H1 (cell line): ENCODE measurements around the gene HMGCS2. TPM values are rescaled to one million over a fixed set of nuclear protein-coding genes. Genes with fewer than 3 reads are reported as not detected.

Source experiments
- SP4 ChIP-seq: IDR thresholded peaks from 2 replicates; pipeline ENCODE4 v1.6.1; 2012; ENCODE audit warnings: low read length, inconsistent platforms
- ZNF274 ChIP-seq: IDR thresholded peaks from 2 replicates; pipeline ENCODE4 v1.7.0; 2012; ENCODE audit warnings: low read length, borderline replicate concordance; ENCODE audit errors: extremely low read depth
- polyA plus RNA-seq, 7 experiments: library from polyadenylated mRNA; depleted of rRNA in 3 of 7; stranded (reverse) in 5 of 7; unstranded in 2 of 7; fragments of >200 nt in 5 of 7; fragments of 200-250 nt in 2 of 7; gene quantifications; 1 replicate in 5 of 7; 2 replicates in 1 of 7; 4 replicates in 1 of 7; pipeline versions ENCODE4 v1.2.1 to v1.2.3, GENCODE V29; 2011 to 2013; ENCODE audit warnings: missing spikeins in 2 of 7, mixed read lengths in 2 of 7
- total RNA-seq: library from RNA; stranded (reverse); fragmentation: NEBNext Ultra II Directional; extraction: Animal tissue kit (Norgen Biotek cat#: 25700); gene quantifications from 2 replicates; pipeline ENCODE4 v1.2.1, GENCODE V29; 2021
- TF ChIP-seq, protein P1 (sequence below): IDR thresholded peaks from 2 replicates; pipeline ENCODE4 v1.6.1; 2012; ENCODE audit warnings: inconsistent platforms

Gene HMGCS2
- total and polyA plus RNA-seq, 2 of the 8 experiments (the other 6 are each of a cell fraction or from before 2014, with no cell fraction given), result not detected

DNA sequence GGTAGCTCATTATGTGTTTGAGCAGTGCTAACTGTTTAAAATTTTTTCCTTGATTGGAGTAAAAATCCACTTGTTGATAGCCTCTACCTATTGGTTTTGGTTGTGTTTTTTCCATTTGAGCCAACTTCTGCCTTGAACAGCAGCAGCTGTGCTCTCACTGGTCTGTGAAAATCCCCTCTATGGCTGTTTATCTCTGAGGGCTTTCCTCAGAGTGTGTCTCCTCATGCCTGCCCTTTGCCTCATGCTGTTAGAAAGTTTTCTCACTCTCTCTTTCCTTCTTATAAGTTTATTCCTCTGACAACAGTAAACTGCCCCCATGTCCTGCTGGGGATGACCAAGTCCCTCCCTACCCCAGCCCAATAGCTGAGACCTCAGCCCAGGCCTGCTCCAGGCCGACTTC, 28.5 kb upstream of the HMGCS2 start (continued):
- TF ChIP-seq, protein P1, sequence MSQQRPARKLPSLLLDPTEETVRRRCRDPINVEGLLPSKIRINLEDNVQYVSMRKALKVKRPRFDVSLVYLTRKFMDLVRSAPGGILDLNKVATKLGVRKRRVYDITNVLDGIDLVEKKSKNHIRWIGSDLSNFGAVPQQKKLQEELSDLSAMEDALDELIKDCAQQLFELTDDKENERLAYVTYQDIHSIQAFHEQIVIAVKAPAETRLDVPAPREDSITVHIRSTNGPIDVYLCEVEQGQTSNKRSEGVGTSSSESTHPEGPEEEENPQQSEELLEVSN, result no peak
- TF ChIP-seq ZNF274 (no peak), SP4 (no peak)
